IPS-18c (cell line): ENCODE measurements around the gene BCL11B.

Source experiments
- H3K4me3 ChIP-seq: 2 replicates; pipeline ENCODE4 v1.7.0; 2013; ENCODE audit warnings: low read depth, mild to moderate bottlenecking, low read length, moderate library complexity; ENCODE audit not compliant: insufficient read depth
- H3K9me3 ChIP-seq: one replicate; pipeline ENCODE4 v1.6.1; 2013; ENCODE audit warnings: mild to moderate bottlenecking, low read length, moderate library complexity; ENCODE audit not compliant: control insufficient read depth, insufficient read depth

Gene BCL11B

GRCh38 chr14:99174770-99175319, 97.2 kb downstream of the BCL11B start:
- Histone ChIP-seq H3K4me3 (no peak overlapping the region), H3K9me3 (no peaks in the 10 kb centered on the region)

GRCh38 chr14:99174081-99174769, 97.8 kb downstream of the BCL11B start:
- Histone ChIP-seq H3K4me3 (no peak overlapping the region), H3K9me3 (no peaks in the 10 kb centered on the region)

- no peak overlapping the region for H3K4me3 ChIP-seq
- no peaks in the 10 kb centered on the region for H3K9me3 ChIP-seq
Observed at GRCh38 chr14:99173506-99173905, 98.5 kb downstream of the BCL11B start.

- no peaks in the 10 kb centered on the region for H3K9me3 ChIP-seq
- H3K4me3 ChIP-seq = no peak overlapping the region
Observed at GRCh38 chr14:99173086-99173485, 98.9 kb downstream of the BCL11B start.

GRCh38 chr14:99171396-99171795, 100.6 kb downstream of the BCL11B start:
- H3K9me3 ChIP-seq = no peaks in the 10 kb centered on the region
- H3K4me3 ChIP-seq = no peak overlapping the region

- Histone ChIP-seq H3K4me3 (no peak overlapping the region), H3K9me3 (no peaks in the 10 kb centered on the region)
Observed at GRCh38 chr14:99169776-99170356, 102.1 kb downstream of the BCL11B start.

- Histone ChIP-seq H3K9me3 (no peaks in the 10 kb centered on the region), H3K4me3 (no peak overlapping the region)
Observed at GRCh38 chr14:99168330-99168729, 103.7 kb downstream of the BCL11B start.

- no peak overlapping the region for H3K4me3 ChIP-seq
- no peaks in the 10 kb centered on the region for H3K9me3 ChIP-seq
Observed at GRCh38 chr14:99166506-99166905, 105.5 kb downstream of the BCL11B start.

GRCh38 chr14:99164712-99165111, 107.3 kb downstream of the BCL11B start:
- Histone ChIP-seq H3K4me3 (no peak overlapping the region), H3K9me3 (peaks cover under 1% of the 10 kb centered on the region)

GRCh38 chr14:99163446-99163845, 108.6 kb downstream of the BCL11B start:
- peaks cover 4% of the 10 kb centered on the region for H3K9me3 ChIP-seq
- no peak overlapping the region for H3K4me3 ChIP-seq

- H3K4me3 ChIP-seq = no peak overlapping the region
- peaks cover 4% of the 10 kb centered on the region for H3K9me3 ChIP-seq
Observed at GRCh38 chr14:99159341-99160340, 112.4 kb downstream of the BCL11B start.

GRCh38 chr14:99158646-99159165, 113.3 kb downstream of the BCL11B start:
- H3K4me3 ChIP-seq = no peak overlapping the region
- H3K9me3 ChIP-seq = peaks cover 4% of the 10 kb centered on the region

- Histone ChIP-seq H3K4me3 (no peak overlapping the region), H3K9me3 (peaks cover 4% of the 10 kb centered on the region)
Observed at GRCh38 chr14:99158150-99158549, 113.8 kb downstream of the BCL11B start.

- H3K9me3 ChIP-seq = peaks cover 4% of the 10 kb centered on the region
- H3K4me3 ChIP-seq = no peak overlapping the region
Observed at GRCh38 chr14:99157676-99158075, 114.3 kb downstream of the BCL11B start.

GRCh38 chr14:99157246-99157645, 114.8 kb downstream of the BCL11B start:
- Histone ChIP-seq H3K4me3 (no peak overlapping the region), H3K9me3 (peaks cover 4% of the 10 kb centered on the region)

GRCh38 chr14:99156814-99157213, 115.2 kb downstream of the BCL11B start:
- H3K9me3 ChIP-seq = peaks cover 4% of the 10 kb centered on the region

GRCh38 chr14:99156090-99156425, 115.9 kb downstream of the BCL11B start:
- H3K9me3 ChIP-seq = peaks cover 4% of the 10 kb centered on the region
- no peak overlapping the region for H3K4me3 ChIP-seq

More at GRCh38 chr14:99156814-99157213, 115.2 kb downstream of the BCL11B start:
- H3K4me3 ChIP-seq = no peak overlapping the region
